NT2/D1 (cell line): ENCODE measurements around the gene ZFP36L1.

Experiments
- DNase-seq: peaks from one replicate; pipeline ENCODE4 v3.0.0-alpha.2; 2011; ENCODE audit warnings: low read depth, low spot score
- H3K27me3 ChIP-seq: 2 replicates; pipeline ENCODE4 v1.6.0; 2011; ENCODE audit warnings: mild to moderate bottlenecking; ENCODE audit not compliant: insufficient read length, insufficient read depth
- H3K36me3 ChIP-seq: 2 replicates; pipeline ENCODE4 v1.6.1; 2011; ENCODE audit warnings: mild to moderate bottlenecking, low read length, mixed read lengths; ENCODE audit not compliant: insufficient read depth, insufficient read length
- H3K4me1 ChIP-seq: 2 replicates; pipeline ENCODE4 v1.5.1; 2011; ENCODE audit not compliant: insufficient read depth, insufficient read length
- H3K4me3 ChIP-seq: 2 replicates; pipeline ENCODE4 v1.5.1; 2011; ENCODE audit warnings: low read depth; ENCODE audit not compliant: insufficient read length
- H3K9ac ChIP-seq: 2 replicates; pipeline ENCODE4 v1.6.0; 2011; ENCODE audit warnings: low read depth; ENCODE audit not compliant: insufficient read length
- H3K9me3 ChIP-seq: 2 replicates; pipeline ENCODE4 v1.5.1; 2011; ENCODE audit warnings: mild to moderate bottlenecking, low read length; ENCODE audit not compliant: insufficient read depth
- SUZ12 ChIP-seq: IDR thresholded peaks from 2 replicates; pipeline ENCODE4 v1.6.1; 2011; ENCODE audit not compliant: insufficient read length, insufficient read depth; ENCODE audit errors: extremely low read depth
- YY1 ChIP-seq: IDR thresholded peaks from 2 replicates; pipeline ENCODE4 v1.6.1; 2011; ENCODE audit not compliant: insufficient read length, insufficient read depth
- ZNF274 ChIP-seq: IDR thresholded peaks from 2 replicates; pipeline ENCODE4 v1.6.1; 2011; ENCODE audit warnings: mild to moderate bottlenecking, low read depth, low read length

The ZFP36L1 gene

DNA sequence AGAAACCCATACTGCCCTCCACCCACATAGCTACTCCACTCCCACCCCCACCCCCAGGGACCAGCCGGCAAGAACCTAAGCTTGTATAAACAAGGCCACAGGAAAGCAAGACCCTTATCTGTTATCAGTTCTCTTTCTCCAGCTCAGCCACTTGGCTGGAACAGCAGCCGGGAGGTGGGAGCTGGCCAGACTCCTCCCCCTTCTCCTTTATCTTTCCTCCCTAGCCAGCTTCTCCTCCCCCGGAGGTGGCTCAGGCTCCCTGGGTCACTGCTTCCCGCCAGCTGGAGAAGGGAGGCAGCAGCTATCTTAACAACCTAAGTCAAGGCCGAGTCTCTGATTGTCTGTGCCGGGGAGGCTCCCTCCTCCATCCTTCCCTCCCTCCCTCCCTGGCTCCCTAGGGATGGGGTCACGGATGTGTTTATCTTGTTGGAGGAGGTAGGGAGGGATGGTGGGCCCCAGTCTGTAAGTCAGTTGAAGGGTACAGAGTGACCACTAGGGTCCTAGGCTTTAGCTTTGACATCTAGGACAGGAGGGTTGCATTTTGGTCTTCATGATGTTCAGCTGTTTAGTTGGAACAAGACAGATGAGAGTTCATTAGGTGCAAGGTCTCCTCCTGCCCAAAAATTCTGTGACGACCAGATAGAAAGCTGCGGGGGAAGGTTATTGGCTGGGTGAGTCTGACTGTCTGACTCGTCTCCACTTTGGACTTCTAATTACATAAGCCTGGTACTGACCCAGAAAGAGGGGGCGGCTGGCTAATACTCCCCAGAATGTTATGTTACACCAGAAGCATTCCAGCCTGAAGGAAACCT, 29.7 kb downstream of the ZFP36L1 start:
- Histone ChIP-seq H3K27me3 (no peaks in the 10 kb centered on the region), H3K36me3 (no peaks in the 10 kb centered on the region), H3K9me3 (no peaks in the 10 kb centered on the region), H3K9ac (no peak overlapping the region), H3K4me1 (peaks cover 6% of the 10 kb centered on the region), H3K4me3 (no peak overlapping the region)
- TF ChIP-seq ZNF274 (no peak), YY1 (no peak), SUZ12 (no peak)
- peak; percentile 36 for DNase-seq

DNA sequence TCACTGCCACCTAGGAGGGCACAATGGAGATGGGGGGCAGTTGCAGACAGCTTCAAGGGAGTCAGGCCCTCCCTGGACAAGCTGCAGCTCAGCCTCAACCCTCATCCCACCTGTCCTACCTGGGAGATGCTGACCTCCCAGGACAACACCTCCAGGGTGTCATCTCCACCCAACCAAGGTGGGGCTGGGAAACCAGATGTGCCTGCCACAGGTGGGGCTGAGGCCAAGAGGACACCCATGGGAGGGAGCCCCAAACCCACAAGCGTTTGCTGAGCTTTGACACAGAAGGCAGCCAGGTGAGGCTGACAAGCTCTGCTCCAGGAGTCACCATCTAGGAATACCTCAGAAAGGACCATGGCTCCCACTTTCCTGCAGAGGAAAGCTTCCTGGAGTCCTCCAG, 31.5 kb downstream of the ZFP36L1 start:
- no peak for DNase-seq
- no peak for TF ChIP-seq YY1
- TF ChIP-seq ZNF274, result no peak
- no peak for TF ChIP-seq SUZ12
- H3K36me3 ChIP-seq, result no peaks in the 10 kb centered on the region
- no peak overlapping the region for H3K4me3 ChIP-seq
- H3K27me3 ChIP-seq, result no peaks in the 10 kb centered on the region
- no peaks in the 10 kb centered on the region for H3K9me3 ChIP-seq
- H3K9ac ChIP-seq, result no peak overlapping the region
- H3K4me1 ChIP-seq, result peaks cover 6% of the 10 kb centered on the region

DNA sequence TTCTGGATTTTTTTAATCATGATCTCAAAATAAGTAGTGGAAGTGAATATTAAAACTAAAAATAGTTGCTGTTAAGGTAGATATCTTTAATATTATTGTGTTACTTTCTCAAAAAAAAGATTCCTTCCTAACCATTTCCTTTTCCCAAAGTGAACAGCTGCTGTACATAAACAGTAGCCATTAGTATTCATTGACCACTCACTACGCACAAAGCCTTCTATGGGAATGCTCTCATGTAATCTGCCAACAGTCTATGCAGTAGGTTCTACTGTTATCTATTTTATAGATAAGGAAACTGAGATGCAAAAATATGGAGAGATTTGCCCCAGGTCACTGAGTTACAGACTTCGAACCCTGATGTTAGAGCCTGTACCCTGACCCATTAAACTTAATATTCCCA, 32.1 kb downstream of the ZFP36L1 start:
- Histone ChIP-seq H3K4me3 (no peak overlapping the region), H3K27me3 (no peaks in the 10 kb centered on the region), H3K4me1 (peaks cover 6% of the 10 kb centered on the region), H3K9ac (no peak overlapping the region), H3K9me3 (no peaks in the 10 kb centered on the region), H3K36me3 (no peaks in the 10 kb centered on the region)
- no peak for TF ChIP-seq YY1
- TF ChIP-seq SUZ12, result no peak
- TF ChIP-seq ZNF274, result no peak
- no peak for DNase-seq

DNA sequence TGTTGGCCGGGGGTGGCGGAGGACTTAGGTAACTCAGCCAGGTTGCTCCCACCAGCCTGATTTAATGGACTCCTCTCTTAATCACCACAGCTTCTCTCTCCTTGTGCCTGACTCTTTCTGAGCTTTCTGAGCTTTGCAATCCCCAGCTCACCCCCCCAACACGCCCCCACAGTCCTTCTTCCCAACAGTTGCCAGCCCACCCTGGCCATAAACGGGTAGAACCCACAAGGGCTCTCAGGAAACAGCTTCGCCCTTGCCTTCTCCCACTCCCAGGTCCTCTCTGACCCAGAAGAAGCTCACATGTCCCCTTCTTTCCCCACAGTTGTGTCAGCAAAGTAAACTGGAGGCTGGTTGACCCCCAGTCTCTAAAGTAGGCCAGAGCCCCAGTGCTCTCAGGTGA, 32.9 kb downstream of the ZFP36L1 start:
- Histone ChIP-seq H3K27me3 (no peaks in the 10 kb centered on the region), H3K36me3 (no peaks in the 10 kb centered on the region), H3K9ac (no peak overlapping the region), H3K4me3 (no peak overlapping the region), H3K9me3 (no peaks in the 10 kb centered on the region), H3K4me1 (peaks cover 6% of the 10 kb centered on the region)
- no peak for DNase-seq
- TF ChIP-seq ZNF274 (no peak), SUZ12 (no peak), YY1 (no peak)

DNA sequence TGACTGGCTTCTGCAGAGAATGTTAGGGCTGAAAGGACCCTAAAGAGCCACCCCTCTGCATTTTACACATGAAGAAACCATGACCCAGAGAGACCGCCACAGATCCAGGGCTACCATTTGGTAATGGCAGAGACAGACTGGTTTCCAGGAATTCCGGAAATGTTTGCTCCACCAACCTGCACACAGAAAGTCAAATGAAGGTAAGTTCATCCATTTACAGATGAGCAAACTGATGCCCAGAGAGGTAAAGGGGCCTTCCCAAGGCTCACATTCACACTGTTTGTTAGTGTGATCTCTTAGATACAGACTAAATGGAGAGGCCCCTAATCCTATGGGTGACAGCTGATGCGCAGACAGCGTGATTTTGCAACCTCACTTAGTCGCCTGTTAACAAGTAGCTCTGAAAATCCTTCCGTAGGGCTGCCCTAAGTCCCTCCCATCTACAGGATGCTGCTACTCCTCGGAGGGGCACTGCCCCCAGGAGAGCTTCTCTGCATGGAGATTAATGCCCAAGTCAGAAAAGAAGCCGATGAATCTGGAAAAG, 33.8 kb downstream of the ZFP36L1 start:
- Histone ChIP-seq H3K4me3 (no peak overlapping the region), H3K9ac (no peak overlapping the region), H3K27me3 (no peaks in the 10 kb centered on the region), H3K4me1 (peaks cover 6% of the 10 kb centered on the region), H3K36me3 (no peaks in the 10 kb centered on the region), H3K9me3 (no peaks in the 10 kb centered on the region)
- DNase-seq, result no peak
- TF ChIP-seq SUZ12 (no peak), YY1 (no peak), ZNF274 (no peak)

DNA sequence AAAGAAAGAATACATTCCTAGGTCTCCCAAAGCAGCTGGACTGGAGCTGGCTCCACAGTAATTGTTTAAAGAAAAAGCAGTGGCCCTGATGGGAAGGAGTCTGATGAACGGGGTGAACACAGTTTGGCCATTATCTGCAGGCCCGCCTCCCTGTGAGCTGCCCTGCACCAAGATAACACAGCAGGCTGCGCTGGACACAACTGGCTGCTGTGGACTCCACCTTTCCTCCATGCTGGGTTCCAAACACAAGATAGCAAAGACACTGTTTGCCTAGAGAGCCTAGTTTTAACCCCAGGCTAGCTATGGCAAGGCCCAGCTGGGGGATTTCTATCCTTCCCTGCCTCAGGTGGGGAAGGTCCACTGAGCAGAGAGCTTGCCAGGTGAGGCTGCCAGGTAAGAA, 34.6 kb downstream of the ZFP36L1 start:
- Histone ChIP-seq H3K9ac (no peak overlapping the region), H3K4me1 (peaks cover 4% of the 10 kb centered on the region)
- no peak for TF ChIP-seq SUZ12
- TF ChIP-seq YY1, result no peak
- TF ChIP-seq ZNF274, result no peak

DNA sequence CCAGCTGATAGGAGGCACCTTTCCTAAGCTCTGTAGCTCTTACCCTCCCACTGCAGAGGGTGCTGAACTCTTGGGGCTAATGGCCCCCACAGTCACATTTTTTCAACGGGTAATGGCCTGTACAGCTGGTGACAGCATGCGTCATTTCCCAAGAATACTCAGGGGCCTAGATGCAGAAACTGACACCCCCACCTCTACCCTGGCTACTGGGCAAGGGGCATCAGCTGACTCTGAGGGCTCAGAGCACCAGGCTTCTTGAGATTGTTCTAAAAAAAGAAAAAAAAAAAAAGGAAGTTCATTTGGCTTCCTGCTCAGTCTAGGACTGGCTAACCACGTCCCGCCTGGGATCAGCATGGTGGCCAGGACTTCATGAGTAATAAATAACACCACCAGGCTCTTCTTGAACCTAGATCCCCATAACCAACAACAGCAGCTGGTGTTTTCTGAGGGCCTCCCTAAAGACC, 35.2 kb downstream of the ZFP36L1 start:
- no peaks in the 10 kb centered on the region for H3K27me3 ChIP-seq
- H3K4me1 ChIP-seq, result peaks cover 2% of the 10 kb centered on the region
- H3K36me3 ChIP-seq, result no peaks in the 10 kb centered on the region
- no peak for TF ChIP-seq ZNF274
- no peak for TF ChIP-seq SUZ12
- no peak for TF ChIP-seq YY1
- no peak overlapping the region for H3K9ac ChIP-seq
- H3K9me3 ChIP-seq, result no peaks in the 10 kb centered on the region
- no peak for DNase-seq
- H3K4me3 ChIP-seq, result no peak overlapping the region

More for the DNA sequence above, 34.6 kb downstream of the ZFP36L1 start:
- no peaks in the 10 kb centered on the region for H3K27me3 ChIP-seq
- H3K36me3 ChIP-seq, result no peaks in the 10 kb centered on the region
- no peak overlapping the region for H3K4me3 ChIP-seq
- H3K9me3 ChIP-seq, result no peaks in the 10 kb centered on the region
- DNase-seq, result no peak
